HepG2 (cell line): Measurements from ENCODE around the gene SLC6A5. TPM values are rescaled to one million over a fixed set of nuclear protein-coding genes. Genes with fewer than 3 reads are reported as not detected.

Source experiments
- ATAC-seq: fragments of 200-7000 bp; cut with Tn5 transposase; 3 replicates; pipeline ENCODE4 v1.9.1; 2020; ENCODE audit warnings: mild to moderate bottlenecking, moderate library complexity
- BruUV-seq: library from RNA; stranded (reverse); fragments of 400-500 nt; replicated peaks from 2 replicates; lab custom pipeline; 2021; lab: Mats Ljungman, UMichigan
- CTCF ChIA-PET: fragments of 300-600 bp; formaldehyde crosslinking; extraction: SDS; loops from one replicate; lab custom pipeline; 2021; ENCODE audit warnings: low total read pairs, inconsistent platforms, low intra/inter-chr PET ratio; lab: Yijun Ruan, JAX
- POLR2A ChIA-PET: fragments of 350-600 bp; sonication (Branson Sonifier 250); formaldehyde crosslinking; loops from one replicate; lab custom pipeline; 2020; ENCODE audit warnings: antibody characterized with exemption, inconsistent platforms; lab: Yijun Ruan, JAX
- DNase-seq: peaks from one replicate; pipeline ENCODE4 v3.0.0-alpha.2; 2015; ENCODE audit warnings: low spot score
- FAIRE-seq: peaks from 3 replicates; lab custom pipeline; 2011; peaks lifted over from hg19 to GRCh38; lab: Jason Lieb, UNC
- H2AFZ ChIP-seq: one replicate; pipeline ENCODE4 v1.6.1; 2011; ENCODE audit warnings: low read length, inconsistent platforms
- H3K27ac ChIP-seq: fragments of 300-600 bp; 3 replicates; pipeline ENCODE4 v1.8.0; 2011; ENCODE audit warnings: mixed run types, mild to moderate bottlenecking, mixed read lengths, low read length, inconsistent platforms; ENCODE audit not compliant: insufficient read depth; ENCODE audit errors: extremely low read length
- H3K27me3 ChIP-seq, 2 experiments: fragments of 200-600 bp in 1 of 2; 2 replicates in 1 of 2; 3 replicates in 1 of 2; pipeline versions ENCODE4 v1.6.0 to v1.8.0; 2011; ENCODE audit warnings: low read length in 2 of 2, mild to moderate bottlenecking in 2 of 2, moderate library complexity in 2 of 2, inconsistent platforms in 1 of 2; ENCODE audit not compliant: insufficient read depth in 2 of 2, control insufficient read depth in 1 of 2
- H3K36me3 ChIP-seq, 2 experiments: fragments of 200-600 bp in 1 of 2; replicated peaks in 1 of 2; 2 replicates in 1 of 2; 3 replicates in 1 of 2; pipeline versions ENCODE4 v1.5.1 to v1.8.0; 2011; ENCODE audit warnings: low read length in 2 of 2, inconsistent platforms in 1 of 2; ENCODE audit not compliant: insufficient read depth in 2 of 2, control insufficient read depth in 1 of 2
- H3K4me1 ChIP-seq: 2 replicates; pipeline ENCODE4 v1.5.1; 2012; ENCODE audit warnings: low read length, inconsistent platforms; ENCODE audit not compliant: insufficient read depth
- H3K4me2 ChIP-seq: 2 replicates; pipeline ENCODE4 v1.6.0; 2011; ENCODE audit warnings: low read depth, low read length, inconsistent platforms
- H3K4me3 ChIP-seq, 3 experiments: fragments of 200-600 bp in 1 of 3; sonication (generic), shearing (Covaris generic) in 1 of 3; replicated peaks in 1 of 3; 2 replicates each; pipeline ENCODE4 v1.5.1; 2011 to 2016; ENCODE audit warnings: low read length in 3 of 3, inconsistent platforms in 2 of 3, low read depth in 2 of 3, mild to moderate bottlenecking in 2 of 3, control low read depth in 1 of 3, mixed read lengths in 1 of 3; ENCODE audit not compliant: insufficient read depth in 1 of 3
- H3K79me2 ChIP-seq: one replicate; pipeline ENCODE4 v1.6.1; 2011; ENCODE audit warnings: low read length, inconsistent platforms; ENCODE audit not compliant: insufficient read depth
- H3K9ac ChIP-seq: 2 replicates; pipeline ENCODE4 v1.6.0; 2011; ENCODE audit warnings: mild to moderate bottlenecking, low read depth, low read length, inconsistent platforms; ENCODE audit not compliant: insufficient read depth
- H3K9me3 ChIP-seq: 2 replicates; pipeline ENCODE4 v1.5.1; 2012; ENCODE audit warnings: mild to moderate bottlenecking, low read length
- H4K20me1 ChIP-seq: 2 replicates; pipeline ENCODE4 v1.6.0; 2011; ENCODE audit warnings: inconsistent platforms, mild to moderate bottlenecking, low read length, moderate library complexity; ENCODE audit not compliant: insufficient read depth
- CEBPG ChIP-seq: IDR thresholded peaks from 2 replicates; pipeline ENCODE4 v1.6.1; 2016
- ELF4 ChIP-seq: sonication (generic); formaldehyde crosslinking; IDR thresholded peaks from 2 replicates; pipeline ENCODE4 v1.5.0; 2020; ENCODE audit warnings: missing genetic modification reagents, mild to moderate bottlenecking, moderate library complexity, borderline replicate concordance
- KMT2A ChIP-seq: sonication (generic); formaldehyde crosslinking; IDR thresholded peaks from 2 replicates; pipeline ENCODE4 v1.4.0; 2020; ENCODE audit warnings: missing genetic modification reagents
- MTF2 ChIP-seq: sonication (generic); formaldehyde crosslinking; IDR thresholded peaks from 2 replicates; pipeline ENCODE4 v1.5.0; 2020; ENCODE audit warnings: missing genetic modification reagents, borderline replicate concordance
- RELA ChIP-seq: sonication (generic); formaldehyde crosslinking; IDR thresholded peaks from 2 replicates; pipeline ENCODE4 v1.4.0; 2020; ENCODE audit warnings: missing genetic modification reagents
- RXRB ChIP-seq: IDR thresholded peaks from 2 replicates; pipeline ENCODE4 v1.6.1; 2016; ENCODE audit warnings: borderline replicate concordance, missing genetic modification reagents, missing compliant biosample characterization
- TBL1XR1 ChIP-seq: fragments of 150-350 bp; IDR thresholded peaks from 2 replicates; pipeline ENCODE4 v1.6.1; 2014; ENCODE audit warnings: borderline replicate concordance, low read length; ENCODE audit not compliant: partially characterized antibody
- ZEB1 ChIP-seq: IDR thresholded peaks from 2 replicates; pipeline ENCODE4 v1.6.1; 2012; ENCODE audit warnings: mild to moderate bottlenecking, low read depth, inconsistent platforms; ENCODE audit not compliant: insufficient replicate concordance
- ZNF3 ChIP-seq: IDR thresholded peaks from 2 replicates; pipeline ENCODE4 v1.7.0; 2017; ENCODE audit warnings: inconsistent platforms
- ZNF572 ChIP-seq: sonication (generic); formaldehyde crosslinking; IDR thresholded peaks from 2 replicates; pipeline ENCODE4 v1.5.1; 2020; ENCODE audit warnings: mild to moderate bottlenecking, missing genetic modification reagents
- ZNF672 ChIP-seq: sonication (generic); formaldehyde crosslinking; IDR thresholded peaks from 2 replicates; pipeline ENCODE4 v1.8.1; 2022; ENCODE audit warnings: missing genetic modification reagents
- ZNF776 ChIP-seq: sonication (generic); formaldehyde crosslinking; IDR thresholded peaks from 2 replicates; pipeline ENCODE4 v1.4.0; 2020; ENCODE audit warnings: mild to moderate bottlenecking, missing genetic modification reagents
- ZNF83 ChIP-seq: sonication (generic); formaldehyde crosslinking; IDR thresholded peaks from 2 replicates; pipeline ENCODE4 v1.4.0; 2020; ENCODE audit warnings: missing genetic modification reagents, mild to moderate bottlenecking, borderline replicate concordance
- WGBS: methylation state at CpG from one replicate; pipeline ENCODE4 v1.1.6; 2017; ENCODE audit warnings: low lambda C conversion rate; 5-methylcytosine and 5-hydroxymethylcytosine counted together
- in situ Hi-C: cut with HindIII; loops from 2 replicates; pipeline ENCODE4 v1.10.0; 2017; ENCODE audit warnings: low pct_unique_long_range_greater_than_20kb; ENCODE audit not compliant: extremely low pct_ligation_motif_present
- intact Hi-C: fragments of 100-400 bp; cut with micrococcal nuclease; formaldehyde crosslinking; loops from one replicate; pipeline ENCODE4 v1.10.0; 2022; ENCODE audit not compliant: unreplicated experiment
- polyA plus RNA-seq, 8 experiments: library from polyadenylated mRNA; depleted of rRNA in 3 of 8; stranded (reverse) in 7 of 8; unstranded in 1 of 8; fragments of >200 nt; fragmentation: Illumina TruSeq in 4 of 8; extraction: Trizol in 4 of 8; gene quantifications; 2 replicates each; pipeline versions ENCODE4 v1.2.1 to v1.2.3, GENCODE V29; 2011 to 2016; ENCODE audit warnings: low read depth in 4 of 8, missing spikeins in 1 of 8, mixed read lengths in 1 of 8; ENCODE audit not compliant: insufficient read depth in 1 of 8
- total RNA-seq, 5 experiments: library from RNA; depleted of rRNA; stranded (reverse); fragments of >200 nt; fragmentation: Illumina TruSeq; extraction: Trizol; gene quantifications; 2 replicates each; pipeline ENCODE4 v1.2.3, GENCODE V29; 2016; ENCODE audit warnings: low read depth in 1 of 5
- TF ChIP-seq, protein P1 (sequence below): sonication (generic); formaldehyde crosslinking; conservative IDR thresholded peaks from 2 replicates; pipeline ENCODE4 v1.4.0; 2020; ENCODE audit warnings: missing genetic modification reagents

Gene SLC6A5
- total and polyA plus RNA-seq, 2 of the 13 experiments (the other 11 are each of a cell fraction or from before 2014, with no cell fraction given), result not detected

DNA sequence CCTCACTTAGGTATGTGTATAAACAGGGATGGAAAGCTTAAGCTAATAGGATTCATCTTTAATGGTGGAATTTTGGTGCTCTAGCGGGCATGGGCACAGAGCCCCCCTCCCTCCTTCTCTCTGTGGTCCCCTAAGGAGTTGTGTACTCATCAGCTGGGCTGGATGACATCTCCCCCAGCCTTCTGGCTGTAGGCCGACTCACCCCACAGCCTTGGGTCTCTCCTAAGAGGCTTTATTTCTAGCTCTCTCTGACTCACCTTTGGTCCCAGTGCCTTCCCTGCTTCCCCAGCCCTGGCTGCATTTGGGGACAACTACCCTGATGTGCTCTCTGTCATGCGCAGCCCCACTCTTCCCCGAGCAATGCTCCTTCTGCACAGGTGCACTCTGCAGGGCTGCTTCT, 26.9 kb downstream of the SLC6A5 start:
- Histone ChIP-seq H3K9ac (no peak overlapping the region), H3K79me2 (no peaks in the 10 kb centered on the region), H3K4me1 (no peaks in the 10 kb centered on the region), H2AFZ (no peak overlapping the region), H3K9me3 (no peaks in the 10 kb centered on the region), H3K27me3 (peaks cover 0 to 9% of the 10 kb centered on the region in 2 experiments; a peak in 2 of 5 replicates), H3K4me2 (no peak overlapping the region), H3K4me3 (no peak overlapping the region), H3K36me3 (no peaks in the 10 kb centered on the region), H4K20me1 (no peaks in the 10 kb centered on the region), H3K27ac (no peak overlapping the region)
- intact Hi-C loops (no loop called here), in situ Hi-C loops (loop anchor here (25.0 kb wide), 1 partner anchor 1686 kb away; no protein-coding TSS in a partner anchor)
- CTCF ChIA-PET, result no interaction called here
- no TSS peak for BruUV-seq
- WGBS, result 12% methylated on average over 4 of the region's 4 CpGs
- POLR2A ChIA-PET, result no interaction called here
- DNase-seq, result no peak
- FAIRE-seq, result no peak
- TF ChIP-seq, protein P1, sequence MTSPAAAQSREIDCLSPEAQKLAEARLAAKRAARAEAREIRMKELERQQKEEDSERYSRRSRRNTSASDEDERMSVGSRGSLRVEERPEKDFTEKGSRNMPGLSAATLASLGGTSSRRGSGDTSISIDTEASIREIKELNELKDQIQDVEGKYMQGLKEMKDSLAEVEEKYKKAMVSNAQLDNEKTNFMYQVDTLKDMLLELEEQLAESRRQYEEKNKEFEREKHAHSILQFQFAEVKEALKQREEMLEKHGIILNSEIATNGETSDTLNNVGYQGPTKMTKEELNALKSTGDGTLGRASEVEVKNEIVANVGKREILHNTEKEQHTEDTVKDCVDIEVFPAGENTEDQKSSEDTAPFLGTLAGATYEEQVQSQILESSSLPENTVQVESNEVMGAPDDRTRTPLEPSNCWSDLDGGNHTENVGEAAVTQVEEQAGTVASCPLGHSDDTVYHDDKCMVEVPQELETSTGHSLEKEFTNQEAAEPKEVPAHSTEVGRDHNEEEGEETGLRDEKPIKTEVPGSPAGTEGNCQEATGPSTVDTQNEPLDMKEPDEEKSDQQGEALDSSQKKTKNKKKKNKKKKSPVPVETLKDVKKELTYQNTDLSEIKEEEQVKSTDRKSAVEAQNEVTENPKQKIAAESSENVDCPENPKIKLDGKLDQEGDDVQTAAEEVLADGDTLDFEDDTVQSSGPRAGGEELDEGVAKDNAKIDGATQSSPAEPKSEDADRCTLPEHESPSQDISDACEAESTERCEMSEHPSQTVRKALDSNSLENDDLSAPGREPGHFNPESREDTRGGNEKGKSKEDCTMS (CRISPR knock-in tag), result no peak
- TF ChIP-seq ZEB1, result no peak
- no peak for TF ChIP-seq ZNF83 (CRISPR knock-in tag)
- no peak for TF ChIP-seq MTF2 (CRISPR knock-in tag)
- TF ChIP-seq ZNF672 (CRISPR knock-in tag), result no peak
- TF ChIP-seq KMT2A, result no peak
- no peak for TF ChIP-seq RXRB
- no peak for TF ChIP-seq TBL1XR1
- no peak for TF ChIP-seq RELA
- TF ChIP-seq CEBPG, result no peak
- TF ChIP-seq ZNF572 (CRISPR knock-in tag), result no peak
- TF ChIP-seq ELF4 (CRISPR knock-in tag), result no peak
- no peak for TF ChIP-seq ZNF3 (CRISPR knock-in tag)
- no peak for TF ChIP-seq ZNF776 (CRISPR knock-in tag)
- ATAC-seq, result no peak
